ENCODE results near the gene KRT13.

DNA sequence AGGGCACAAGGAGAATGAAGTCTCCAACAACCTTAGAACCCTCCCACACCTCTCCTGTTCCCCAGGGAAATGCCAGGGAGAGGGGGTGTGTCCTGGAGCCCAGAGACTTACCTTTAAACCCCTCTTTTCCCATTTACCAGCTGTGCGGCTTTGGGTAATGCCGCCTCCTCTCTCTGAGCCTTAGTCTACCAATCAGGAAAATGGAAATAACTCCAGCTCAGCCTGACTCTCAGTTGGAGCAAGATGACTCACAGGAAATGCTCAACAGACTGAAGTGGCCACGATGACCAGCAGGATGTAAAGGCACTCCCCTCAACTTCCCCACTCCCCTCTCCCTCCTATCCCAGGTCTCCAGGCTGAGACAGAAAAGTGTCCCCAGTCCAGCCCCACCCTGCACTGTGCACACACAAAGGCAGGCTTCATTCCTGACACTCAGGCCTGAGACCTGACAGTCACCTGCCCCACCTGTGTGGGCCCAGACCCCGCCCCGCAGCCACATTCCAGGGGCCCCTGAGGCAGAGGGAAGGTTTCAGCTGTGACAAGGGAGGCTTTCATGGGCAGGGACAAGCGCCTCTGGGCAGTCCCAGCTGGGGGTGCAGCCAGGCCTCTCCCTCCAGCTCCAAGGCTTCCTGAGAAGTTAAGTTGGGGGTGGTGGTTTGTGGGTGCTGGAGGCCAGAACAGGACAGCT lies 16.3 kb upstream of the KRT13 start:
- TF ChIP-seq, protein P1, sequence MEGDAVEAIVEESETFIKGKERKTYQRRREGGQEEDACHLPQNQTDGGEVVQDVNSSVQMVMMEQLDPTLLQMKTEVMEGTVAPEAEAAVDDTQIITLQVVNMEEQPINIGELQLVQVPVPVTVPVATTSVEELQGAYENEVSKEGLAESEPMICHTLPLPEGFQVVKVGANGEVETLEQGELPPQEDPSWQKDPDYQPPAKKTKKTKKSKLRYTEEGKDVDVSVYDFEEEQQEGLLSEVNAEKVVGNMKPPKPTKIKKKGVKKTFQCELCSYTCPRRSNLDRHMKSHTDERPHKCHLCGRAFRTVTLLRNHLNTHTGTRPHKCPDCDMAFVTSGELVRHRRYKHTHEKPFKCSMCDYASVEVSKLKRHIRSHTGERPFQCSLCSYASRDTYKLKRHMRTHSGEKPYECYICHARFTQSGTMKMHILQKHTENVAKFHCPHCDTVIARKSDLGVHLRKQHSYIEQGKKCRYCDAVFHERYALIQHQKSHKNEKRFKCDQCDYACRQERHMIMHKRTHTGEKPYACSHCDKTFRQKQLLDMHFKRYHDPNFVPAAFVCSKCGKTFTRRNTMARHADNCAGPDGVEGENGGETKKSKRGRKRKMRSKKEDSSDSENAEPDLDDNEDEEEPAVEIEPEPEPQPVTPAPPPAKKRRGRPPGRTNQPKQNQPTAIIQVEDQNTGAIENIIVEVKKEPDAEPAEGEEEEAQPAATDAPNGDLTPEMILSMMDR (IDR thresholded peaks at IDR 0.05; ENCODE audit: low read length), result no peak
- no peak for TF ChIP-seq EZH2 (IDR thresholded peaks at IDR 0.05; ENCODE audit: borderline replicate concordance, low read length)

All from OCI-LY1 (cell line).